HCT116 (cell line): ENCODE data around the gene RASGRP2. TPM values are rescaled to one million over a fixed set of nuclear protein-coding genes. Genes with fewer than 3 reads are reported as not detected.

Experiments used
- ATAC-seq: fragments of 200-7000 bp; cut with Tn5 transposase; 2 replicates; pipeline ENCODE4 v1.9.1; 2020; ENCODE audit warnings: mild to moderate bottlenecking, moderate library complexity
- BruUV-seq: library from RNA; stranded (reverse); fragments of 400-500 nt; replicated peaks from 2 replicates; lab custom pipeline; 2021; lab: Mats Ljungman, UMichigan
- CTCF ChIA-PET: fragments of 300-600 bp; sonication (Branson Sonifier 250); formaldehyde crosslinking; loops from one replicate; lab custom pipeline; 2021; ENCODE audit warnings: antibody characterized with exemption; lab: Charles Lee
- POLR2A ChIA-PET: fragments of 300-600, 350-600 bp; sonication (Branson Sonifier 250); formaldehyde crosslinking; loops from one replicate; lab custom pipeline; 2021; ENCODE audit warnings: antibody characterized with exemption; lab: Charles Lee
- RAD21 ChIA-PET, 2 experiments: fragments of 300-600 bp; sonication (Branson Sonifier 250); formaldehyde crosslinking; loops; one replicate each; lab custom pipeline; 2023; ENCODE audit warnings: low total read pairs in 2 of 2; ENCODE audit not compliant: uncharacterized antibody in 2 of 2, unreplicated experiment in 2 of 2, low non-redundant PET in 1 of 2; lab: Charles Lee
- DNase-seq: peaks from one replicate; pipeline ENCODE4 v3.0.0-alpha.2; 2010; ENCODE audit warnings: low read depth, low spot score
- H2AFZ ChIP-seq: fragments of 200-600 bp; shearing (Covaris generic), sonication (generic); 2 replicates; pipeline ENCODE4 v1.6.1; 2017; ENCODE audit warnings: low read depth, mixed run types, mixed read lengths, antibody characterized with exemption, low read length; ENCODE audit not compliant: poor library complexity, severe bottlenecking
- H3K27ac ChIP-seq: 2 replicates; pipeline ENCODE4 v1.5.1; 2012; ENCODE audit warnings: low read depth, low read length
- H3K27me3 ChIP-seq: fragments of 200-600 bp; sonication (generic); 2 replicates; pipeline ENCODE4 v1.6.1; 2016; ENCODE audit warnings: mixed run types, low read length, mixed read lengths; ENCODE audit not compliant: insufficient read depth
- H3K36me3 ChIP-seq, 2 experiments: fragments of 200-500 bp in 1 of 2; fragments of 200-600 bp in 1 of 2; sonication (Bioruptor generic) in 1 of 2; sonication (generic) in 1 of 2; 2 replicates each; pipeline versions ENCODE4 v1.5.1 to v1.6.1; 2014 to 2016; ENCODE audit warnings: low read length in 2 of 2, inconsistent platforms in 1 of 2, mixed read lengths in 1 of 2, mixed run types in 1 of 2; ENCODE audit not compliant: insufficient read depth in 2 of 2, control insufficient read depth in 1 of 2
- H3K4me1 ChIP-seq, 2 experiments: fragments of 200-600 bp in 1 of 2; sonication (generic) in 1 of 2; 2 replicates each; pipeline versions ENCODE4 v1.5.1 to v1.6.1; 2012 to 2017; ENCODE audit warnings: low read length in 2 of 2, inconsistent platforms in 1 of 2, mild to moderate bottlenecking in 1 of 2, mixed read lengths in 1 of 2, mixed run types in 1 of 2, moderate library complexity in 1 of 2; ENCODE audit not compliant: insufficient read depth in 2 of 2, control insufficient read depth in 1 of 2
- H3K4me2 ChIP-seq: fragments of 200-600 bp; sonication (generic); 2 replicates; pipeline ENCODE4 v1.6.1; 2017; ENCODE audit warnings: mixed run types, low read length, mixed read lengths
- H3K4me3 ChIP-seq, 2 experiments: fragments of 200-600 bp in 1 of 2; sonication (generic) in 1 of 2; replicated peaks in 1 of 2; 2 replicates each; pipeline ENCODE4 v1.5.1; 2011 to 2016; ENCODE audit warnings: low read length in 2 of 2, control low read depth in 1 of 2, low read depth in 1 of 2, mild to moderate bottlenecking in 1 of 2, mixed read lengths in 1 of 2, mixed run types in 1 of 2
- H3K79me2 ChIP-seq: fragments of 200-600 bp; sonication (generic); 2 replicates; pipeline ENCODE4 v1.6.1; 2017; ENCODE audit warnings: mild to moderate bottlenecking, mixed run types, low read length, moderate library complexity, mixed read lengths; ENCODE audit not compliant: insufficient read depth
- H3K9ac ChIP-seq: fragments of 200-600 bp; sonication (generic); 2 replicates; pipeline ENCODE4 v1.6.1; 2016; ENCODE audit warnings: low read length, mixed read lengths
- H3K9me2 ChIP-seq: fragments of 200-600 bp; sonication (generic), shearing (Covaris generic); 2 replicates; pipeline ENCODE4 v1.6.1; 2017; ENCODE audit warnings: mixed run types, mild to moderate bottlenecking, moderate library complexity; ENCODE audit not compliant: insufficient read depth
- H3K9me3 ChIP-seq, 2 experiments: fragments of 200-500 bp in 1 of 2; fragments of 200-600 bp in 1 of 2; sonication (Bioruptor generic) in 1 of 2; sonication (generic) in 1 of 2; 2 replicates each; pipeline ENCODE4 v1.6.1; 2014 to 2017; ENCODE audit warnings: low read length in 2 of 2, mixed read lengths in 2 of 2, inconsistent platforms in 1 of 2, low read depth in 1 of 2, mild to moderate bottlenecking in 1 of 2, mixed run types in 1 of 2, moderate library complexity in 1 of 2; ENCODE audit not compliant: control insufficient read depth in 1 of 2, insufficient read depth in 1 of 2
- H4K20me1 ChIP-seq: fragments of 200-600 bp; sonication (generic), shearing (Covaris generic); 2 replicates; pipeline ENCODE4 v1.6.1; 2017; ENCODE audit warnings: mixed run types, mild to moderate bottlenecking, moderate library complexity; ENCODE audit not compliant: insufficient read depth
- CBX3 ChIP-seq: IDR thresholded peaks from 2 replicates; pipeline ENCODE4 v1.6.1; 2012; ENCODE audit warnings: low read depth
- CEBPB ChIP-seq: IDR thresholded peaks from 2 replicates; pipeline ENCODE4 v1.6.1; 2012; ENCODE audit warnings: low read depth
- EGR1 ChIP-seq: IDR thresholded peaks from 2 replicates; pipeline ENCODE4 v1.6.1; 2012; ENCODE audit warnings: low read depth
- ELF1 ChIP-seq: IDR thresholded peaks from 2 replicates; pipeline ENCODE4 v1.6.1; 2012; ENCODE audit warnings: low read depth, borderline replicate concordance
- EZH2 ChIP-seq: fragments of 200-600 bp; sonication (generic); IDR thresholded peaks from 2 replicates; pipeline ENCODE4 v1.6.1; 2017; ENCODE audit warnings: antibody characterized with exemption, mixed run types
- EZH2phosphoT487 ChIP-seq: fragments of 200-600 bp; IDR thresholded peaks from 2 replicates; pipeline ENCODE4 v1.6.1; 2018; ENCODE audit warnings: antibody characterized with exemption, borderline replicate concordance
- JUND ChIP-seq: IDR thresholded peaks from 2 replicates; pipeline ENCODE4 v1.6.1; 2012
- POLR2A ChIP-seq: IDR thresholded peaks from 2 replicates; pipeline ENCODE4 v1.7.0; 2011; ENCODE audit warnings: borderline replicate concordance; ENCODE audit not compliant: insufficient read depth, insufficient read length; ENCODE audit errors: extremely low read depth
- POLR2AphosphoS5 ChIP-seq: IDR thresholded peaks from 2 replicates; pipeline ENCODE4 v1.6.1; 2011; ENCODE audit warnings: mild to moderate bottlenecking, low read depth, low read length, moderate library complexity
- RAD21 ChIP-seq: IDR thresholded peaks from 2 replicates; pipeline ENCODE4 v1.6.1; 2012; ENCODE audit warnings: low read depth, mild to moderate bottlenecking
- SP1 ChIP-seq: IDR thresholded peaks from 2 replicates; pipeline ENCODE4 v1.6.1; 2012; ENCODE audit warnings: low read depth
- SRF ChIP-seq: IDR thresholded peaks from 2 replicates; pipeline ENCODE4 v1.6.1; 2012; ENCODE audit warnings: low read depth
- TCF7L2 ChIP-seq: IDR thresholded peaks from 2 replicates; pipeline ENCODE4 v1.7.0; 2011; ENCODE audit warnings: borderline replicate concordance, inconsistent platforms; ENCODE audit not compliant: insufficient read depth, insufficient read length; ENCODE audit errors: extremely low read depth
- ZFX ChIP-seq: fragments of 450-650 bp; IDR thresholded peaks from 2 replicates; pipeline ENCODE4 v1.6.1; 2017
- intact Hi-C: fragments of 100-400 bp; cut with micrococcal nuclease; formaldehyde crosslinking; loops from 2 replicates; pipeline ENCODE4 v1.10.0; 2022
- total RNA-seq: library from RNA; stranded (reverse); gene quantifications from one replicate; pipeline ENCODE4 v1.2.1, GENCODE V29; 2021; ENCODE audit not compliant: unreplicated experiment
- TF ChIP-seq, protein P1 (sequence below): IDR thresholded peaks from 2 replicates; pipeline ENCODE4 v1.6.1; 2012
- TF ChIP-seq, protein P2 (sequence below): IDR thresholded peaks from 2 replicates; pipeline ENCODE4 v1.6.1; 2012
- TF ChIP-seq, protein P3 (sequence below): IDR thresholded peaks from 2 replicates; pipeline ENCODE4 v1.6.1; 2012; ENCODE audit warnings: low read depth

The RASGRP2 gene
- total RNA-seq, 1 experiment from 2014 or later, result 12.8 TPM

DNA sequence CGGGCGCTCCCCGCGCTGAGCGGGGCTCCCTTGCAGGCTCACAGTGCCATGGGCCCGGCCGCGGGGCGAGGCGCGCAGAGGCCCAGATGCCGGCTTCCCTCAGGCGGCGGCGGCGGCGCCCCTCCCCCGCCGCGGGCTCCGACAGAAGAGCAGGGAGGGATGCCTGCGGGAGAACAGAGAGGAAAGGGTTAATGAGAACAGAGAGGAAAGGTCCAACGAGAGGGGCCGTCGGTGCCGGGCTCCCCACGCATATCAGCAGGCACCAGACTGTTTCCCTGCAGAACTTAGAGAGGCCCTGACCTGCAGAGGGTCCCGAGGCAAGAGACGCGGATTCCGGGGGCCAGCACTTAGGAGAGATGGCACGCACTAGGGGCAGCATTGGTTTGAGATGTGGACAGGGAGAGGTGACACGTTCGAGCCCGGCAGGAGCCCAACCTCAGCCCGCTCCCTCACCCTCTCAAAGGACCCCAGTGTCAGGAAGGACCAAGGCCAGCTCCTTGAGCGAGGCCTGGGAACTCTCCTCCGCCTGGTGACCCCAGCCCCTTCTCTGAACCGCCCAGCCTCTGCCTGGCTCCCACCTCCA lies 30.1 kb downstream of the RASGRP2 start (continued):
- TF ChIP-seq EZH2phosphoT487, result no peak
- TF ChIP-seq EZH2, result no peak
- TF ChIP-seq RAD21, result no peak
- no peak for TF ChIP-seq SP1
- TF ChIP-seq POLR2AphosphoS5, result no peak
- TF ChIP-seq, protein P1, sequence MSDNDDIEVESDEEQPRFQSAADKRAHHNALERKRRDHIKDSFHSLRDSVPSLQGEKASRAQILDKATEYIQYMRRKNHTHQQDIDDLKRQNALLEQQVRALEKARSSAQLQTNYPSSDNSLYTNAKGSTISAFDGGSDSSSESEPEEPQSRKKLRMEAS, result no peak
- no peak for TF ChIP-seq SRF
- no peak for TF ChIP-seq CBX3
- no peak for TF ChIP-seq TCF7L2
- no peak for TF ChIP-seq POLR2A

DNA sequence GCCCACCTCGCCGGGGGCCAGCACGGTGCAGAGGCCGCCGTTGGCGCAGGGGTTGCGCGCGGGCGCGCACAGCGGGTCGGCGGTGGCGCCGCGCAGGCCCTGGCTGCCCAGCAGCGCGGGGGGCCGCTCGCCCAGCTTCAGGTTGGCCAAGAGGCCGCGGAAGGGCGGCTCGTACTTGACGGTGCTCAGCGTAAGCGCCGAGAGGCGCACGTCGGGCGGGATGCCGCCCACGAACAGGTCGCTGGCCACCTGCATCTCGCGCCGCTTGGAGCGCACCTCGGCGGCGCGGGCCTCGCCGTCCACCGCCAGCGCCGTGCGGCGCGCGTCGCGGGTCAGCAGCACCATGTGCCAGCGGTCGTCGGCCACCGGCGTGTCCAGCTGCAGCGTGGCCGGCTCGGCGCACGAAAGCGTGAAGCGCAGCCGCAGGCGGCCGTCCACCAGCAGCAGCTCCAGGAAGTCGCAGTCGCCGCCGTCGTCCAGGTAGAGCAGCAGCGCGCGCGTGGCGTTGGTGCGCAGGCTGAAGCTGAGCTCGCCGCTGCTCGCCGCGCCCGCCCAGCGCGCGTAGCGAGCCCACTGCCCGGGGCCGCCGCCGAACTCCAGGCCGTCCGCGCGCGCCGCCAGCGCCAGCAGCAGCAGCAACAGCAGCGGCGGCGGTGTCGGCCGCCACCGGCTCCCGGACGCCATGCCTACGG lies 30.8 kb downstream of the RASGRP2 start:
- Histone ChIP-seq H3K9me3 (no peaks in the 10 kb centered on the region), H3K4me3 (no peak overlapping the region)

More for the DNA sequence above, 30.8 kb downstream of the RASGRP2 start:
- Histone ChIP-seq H3K9ac (no peak overlapping the region), H3K27ac (no peak overlapping the region), H3K79me2 (no peaks in the 10 kb centered on the region), H2AFZ (no peak overlapping the region), H3K9me2 (no peaks in the 10 kb centered on the region), H3K4me1 (peaks cover 7 to 23% of the 10 kb centered on the region in 2 experiments; a peak in 3 of 4 replicates), H3K27me3 (peaks cover 5% of the 10 kb centered on the region; the same call in 1 of the 2 replicates), H3K36me3 (no peaks in the 10 kb centered on the region), H4K20me1 (no peaks in the 10 kb centered on the region), H3K4me2 (no peak overlapping the region)
- no peak for TF ChIP-seq ZFX
- TF ChIP-seq EZH2, result no peak
- TF ChIP-seq TCF7L2, result no peak
- no peak for TF ChIP-seq EGR1
- TF ChIP-seq SRF, result no peak
- TF ChIP-seq, protein P2, sequence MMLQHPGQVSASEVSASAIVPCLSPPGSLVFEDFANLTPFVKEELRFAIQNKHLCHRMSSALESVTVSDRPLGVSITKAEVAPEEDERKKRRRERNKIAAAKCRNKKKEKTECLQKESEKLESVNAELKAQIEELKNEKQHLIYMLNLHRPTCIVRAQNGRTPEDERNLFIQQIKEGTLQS, result no peak
- no peak for TF ChIP-seq JUND
- TF ChIP-seq POLR2A, result no peak
- no peak for TF ChIP-seq ELF1
- no peak for TF ChIP-seq CBX3
- TF ChIP-seq, protein P3, sequence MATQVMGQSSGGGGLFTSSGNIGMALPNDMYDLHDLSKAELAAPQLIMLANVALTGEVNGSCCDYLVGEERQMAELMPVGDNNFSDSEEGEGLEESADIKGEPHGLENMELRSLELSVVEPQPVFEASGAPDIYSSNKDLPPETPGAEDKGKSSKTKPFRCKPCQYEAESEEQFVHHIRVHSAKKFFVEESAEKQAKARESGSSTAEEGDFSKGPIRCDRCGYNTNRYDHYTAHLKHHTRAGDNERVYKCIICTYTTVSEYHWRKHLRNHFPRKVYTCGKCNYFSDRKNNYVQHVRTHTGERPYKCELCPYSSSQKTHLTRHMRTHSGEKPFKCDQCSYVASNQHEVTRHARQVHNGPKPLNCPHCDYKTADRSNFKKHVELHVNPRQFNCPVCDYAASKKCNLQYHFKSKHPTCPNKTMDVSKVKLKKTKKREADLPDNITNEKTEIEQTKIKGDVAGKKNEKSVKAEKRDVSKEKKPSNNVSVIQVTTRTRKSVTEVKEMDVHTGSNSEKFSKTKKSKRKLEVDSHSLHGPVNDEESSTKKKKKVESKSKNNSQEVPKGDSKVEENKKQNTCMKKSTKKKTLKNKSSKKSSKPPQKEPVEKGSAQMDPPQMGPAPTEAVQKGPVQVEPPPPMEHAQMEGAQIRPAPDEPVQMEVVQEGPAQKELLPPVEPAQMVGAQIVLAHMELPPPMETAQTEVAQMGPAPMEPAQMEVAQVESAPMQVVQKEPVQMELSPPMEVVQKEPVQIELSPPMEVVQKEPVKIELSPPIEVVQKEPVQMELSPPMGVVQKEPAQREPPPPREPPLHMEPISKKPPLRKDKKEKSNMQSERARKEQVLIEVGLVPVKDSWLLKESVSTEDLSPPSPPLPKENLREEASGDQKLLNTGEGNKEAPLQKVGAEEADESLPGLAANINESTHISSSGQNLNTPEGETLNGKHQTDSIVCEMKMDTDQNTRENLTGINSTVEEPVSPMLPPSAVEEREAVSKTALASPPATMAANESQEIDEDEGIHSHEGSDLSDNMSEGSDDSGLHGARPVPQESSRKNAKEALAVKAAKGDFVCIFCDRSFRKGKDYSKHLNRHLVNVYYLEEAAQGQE, result no peak
- no peak for TF ChIP-seq CEBPB
- no peak for TF ChIP-seq POLR2AphosphoS5
- ChIA-PET CTCF (no interaction called here), POLR2A (no interaction called here), RAD21 (no interaction called here)
- intact Hi-C loops, result loop anchor here (10.0 kb wide), 1 partner anchor 1208 kb away; the partner anchor contains the start of gene LGALS12
- no peak for ATAC-seq
- no peak for DNase-seq
- no TSS peak for BruUV-seq
